ENCODE results near the gene BOK. TPM values are rescaled to one million over a fixed set of nuclear protein-coding genes. Genes with fewer than 3 reads are reported as not detected.
"Not testable (repeated sequence)": the region's sequence is repeated elsewhere in the genome, so short reads cannot be mapped to it uniquely, and the experiment has no call there.

The BOK gene
- total and polyA plus RNA-seq, 4 donors: 3.1 to 11.6 (median 5.5) TPM

DNA sequence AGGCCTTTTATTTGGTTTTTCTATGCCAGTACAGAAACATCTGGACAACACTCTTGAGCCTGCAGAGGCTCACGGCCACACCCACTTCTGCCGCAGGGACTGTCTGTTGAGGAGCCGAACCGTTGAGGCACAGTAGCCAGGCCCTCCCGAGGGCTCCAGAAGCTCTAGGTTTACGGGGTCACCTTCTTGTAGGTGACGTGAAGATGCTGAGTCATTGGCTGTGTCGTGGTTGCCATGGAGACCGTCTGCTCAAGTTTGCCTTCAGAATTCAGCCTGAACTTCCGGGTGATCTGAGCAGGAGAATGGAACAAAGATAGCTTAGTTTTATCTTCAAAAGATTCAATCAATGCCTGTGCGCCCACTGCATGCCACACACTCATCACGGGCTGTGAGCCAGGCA is 25.9 kb downstream of the BOK start:
- Histone ChIP-seq H3K36me3 (ENCODE audit: control insufficient read depth in 1 of 2, insufficient read depth in 2 of 2, low read length in 1 of 2) (peaks cover 0 to 2% of the 10 kb centered on the region in 2 donors), H3K4me3 (ENCODE audit: low read length in 2 of 2) (no peak overlapping the region), H3K9me3 (ENCODE audit: control insufficient read depth, low read length) (peaks cover 2% of the 10 kb centered on the region), H3K27me3 (ENCODE audit: control insufficient read depth in 1 of 2, insufficient read depth in 2 of 2, low read length in 1 of 2) (no peaks in the 10 kb centered on the region), H3K4me1 (ENCODE audit: control insufficient read depth in 1 of 2, insufficient read depth in 2 of 2, low read length in 2 of 2) (no peaks in the 10 kb centered on the region), H3K27ac (ENCODE audit: low read depth in 1 of 2, low read length in 2 of 2) (no peak overlapping the region)
- 93% methylated on average over 12 of the region's 12 CpGs for WGBS, 2 donors
- DNase-seq (peak in 1 of 2 donors; percentile 23), ATAC-seq (ENCODE audit: low FRiP score) (no peak)
- intact Hi-C loops (cut with DNase I): no loop called here

DNA sequence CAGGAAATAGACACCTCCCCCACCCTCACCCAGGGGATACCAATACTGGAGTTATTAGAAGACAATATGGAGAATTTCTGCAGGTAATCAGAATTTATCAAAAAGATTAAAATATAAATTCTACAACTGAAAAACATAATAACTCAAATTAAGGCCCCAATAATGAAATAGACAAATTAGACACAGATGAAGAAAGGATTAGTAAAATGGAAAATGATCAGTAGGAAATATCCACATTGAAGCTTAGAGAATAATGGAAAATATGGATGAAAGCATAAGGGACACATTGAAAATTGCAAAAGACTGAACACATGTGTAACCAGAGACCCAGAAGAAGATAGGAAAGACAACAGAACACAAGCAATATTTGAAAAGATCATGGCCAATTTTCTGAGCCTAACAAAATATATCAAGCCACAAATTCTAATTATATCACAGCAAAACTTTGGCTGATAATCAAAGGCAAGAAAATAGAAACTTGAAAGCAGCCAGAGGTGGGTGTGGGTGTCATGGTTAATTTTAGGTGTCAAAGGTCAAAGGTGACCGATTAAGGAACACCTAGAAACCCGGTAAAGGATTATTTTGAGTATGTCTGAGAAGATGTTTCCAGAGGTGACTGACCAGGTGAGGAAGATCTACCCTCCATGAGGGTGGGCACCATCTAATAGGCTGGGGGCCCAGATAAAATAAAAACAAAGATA is 28.2 kb downstream of the BOK start:
- H3K9me3 ChIP-seq (ENCODE audit: control insufficient read depth, low read length): peaks cover 2% of the 10 kb centered on the region
- intact Hi-C loops (cut with DNase I): no loop called here
- ATAC-seq (ENCODE audit: low FRiP score) (no peak), DNase-seq (no peak)
- no peak overlapping the region for H3K4me3 ChIP-seq (ENCODE audit: low read length in 2 of 2)
- H3K4me1 ChIP-seq (ENCODE audit: control insufficient read depth in 1 of 2, insufficient read depth in 2 of 2, low read length in 2 of 2): no peaks in the 10 kb centered on the region
- H3K36me3 ChIP-seq (ENCODE audit: control insufficient read depth in 1 of 2, insufficient read depth in 2 of 2, low read length in 1 of 2): peaks cover 0 to 2% of the 10 kb centered on the region in 2 donors
- 98% methylated on average over 2 of the region's 2 CpGs for WGBS, 2 donors
- no peaks in the 10 kb centered on the region for H3K27me3 ChIP-seq (ENCODE audit: control insufficient read depth in 1 of 2, insufficient read depth in 2 of 2, low read length in 1 of 2)
- H3K27ac ChIP-seq (ENCODE audit: low read depth in 1 of 2, low read length in 2 of 2): no peak overlapping the region

DNA sequence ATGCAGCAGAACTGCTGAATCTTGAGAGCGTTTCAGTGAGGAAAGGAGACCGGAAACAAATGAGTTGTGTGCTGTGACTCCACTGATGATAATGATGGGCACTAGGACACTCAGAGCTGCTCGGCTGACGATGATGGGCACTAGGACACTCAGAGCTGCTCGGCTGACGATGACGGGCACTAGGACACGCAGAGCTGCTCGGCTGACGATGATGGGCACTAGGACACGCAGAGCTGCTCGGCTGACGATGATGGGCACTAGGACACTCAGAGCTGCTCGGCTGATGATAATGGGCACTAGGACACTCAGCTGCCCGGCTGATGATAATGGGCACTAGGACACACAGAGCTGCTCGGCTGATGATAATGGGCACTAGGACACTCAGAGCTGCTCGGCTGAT is 31.3 kb downstream of the BOK start:
- intact Hi-C loops (cut with DNase I); H3K4me1 ChIP-seq (ENCODE audit: control insufficient read depth in 1 of 2, insufficient read depth in 2 of 2, low read length in 2 of 2); H3K27ac ChIP-seq (ENCODE audit: low read depth in 1 of 2, low read length in 2 of 2); H3K9me3 ChIP-seq (ENCODE audit: control insufficient read depth, low read length); H3K27me3 ChIP-seq (ENCODE audit: control insufficient read depth in 1 of 2, insufficient read depth in 2 of 2, low read length in 1 of 2); H3K4me3 ChIP-seq (ENCODE audit: low read length in 2 of 2); ATAC-seq (ENCODE audit: low FRiP score); H3K36me3 ChIP-seq (ENCODE audit: control insufficient read depth in 1 of 2, insufficient read depth in 2 of 2, low read length in 1 of 2): not testable (repeated sequence)
- 75 to 87% methylated on average over 17 of the region's 17 CpGs for WGBS, 2 donors
- peak in 1 of 2 donors; percentile 49 for DNase-seq

DNA sequence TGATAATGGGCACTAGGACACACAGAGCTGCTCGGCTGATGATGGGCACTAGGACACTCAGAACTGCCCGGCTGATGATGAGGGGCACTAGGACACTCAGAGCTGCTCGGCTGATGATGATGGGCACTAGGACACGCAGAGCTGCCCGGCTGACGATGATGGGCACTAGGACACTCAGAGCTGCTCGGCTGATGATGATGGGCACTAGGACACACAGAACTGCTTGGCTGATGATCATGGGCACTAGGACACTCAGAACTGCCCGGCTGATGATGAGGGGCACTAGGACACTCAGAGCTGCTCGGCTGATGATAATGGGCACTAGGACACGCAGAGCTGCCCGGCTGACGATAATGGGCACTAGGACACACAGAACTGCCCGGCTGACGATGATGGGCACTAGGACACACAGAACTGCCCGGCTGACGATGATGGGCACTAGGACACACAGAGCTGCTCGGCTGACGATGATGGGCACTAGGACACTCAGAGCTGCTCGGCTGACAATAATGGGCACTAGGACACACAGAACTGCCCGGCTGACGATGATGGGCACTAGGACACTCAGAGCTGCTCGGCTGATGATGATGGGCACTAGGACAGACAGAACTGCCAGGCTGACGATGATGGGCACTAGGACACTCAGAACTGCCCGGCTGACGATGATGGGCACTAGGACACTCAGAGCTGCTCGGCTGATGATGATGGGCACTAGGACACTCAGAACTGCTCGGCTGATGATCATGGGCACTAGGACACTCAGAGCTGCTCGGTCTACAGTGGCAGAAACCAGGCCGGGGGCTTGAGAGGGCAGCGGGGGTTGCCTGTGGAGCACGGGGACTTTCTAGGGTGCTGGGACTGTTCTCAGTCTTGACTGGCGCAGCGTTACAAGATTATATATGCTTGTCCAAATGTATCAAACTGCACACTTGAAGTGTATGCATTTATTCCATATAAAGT is 32.2 kb downstream of the BOK start:
- H3K27ac ChIP-seq (ENCODE audit: low read depth in 1 of 2, low read length in 2 of 2); H3K36me3 ChIP-seq (ENCODE audit: control insufficient read depth in 1 of 2, insufficient read depth in 2 of 2, low read length in 1 of 2); H3K9me3 ChIP-seq (ENCODE audit: control insufficient read depth, low read length); ATAC-seq (ENCODE audit: low FRiP score); H3K4me1 ChIP-seq (ENCODE audit: control insufficient read depth in 1 of 2, insufficient read depth in 2 of 2, low read length in 2 of 2); intact Hi-C loops (cut with DNase I); H3K27me3 ChIP-seq (ENCODE audit: control insufficient read depth in 1 of 2, insufficient read depth in 2 of 2, low read length in 1 of 2); H3K4me3 ChIP-seq (ENCODE audit: low read length in 2 of 2): not testable (repeated sequence)
- peak in 1 of 2 donors; percentile 54 for DNase-seq
- 88 to 89% methylated on average over 33 of the region's 33 CpGs for WGBS, 2 donors

DNA sequence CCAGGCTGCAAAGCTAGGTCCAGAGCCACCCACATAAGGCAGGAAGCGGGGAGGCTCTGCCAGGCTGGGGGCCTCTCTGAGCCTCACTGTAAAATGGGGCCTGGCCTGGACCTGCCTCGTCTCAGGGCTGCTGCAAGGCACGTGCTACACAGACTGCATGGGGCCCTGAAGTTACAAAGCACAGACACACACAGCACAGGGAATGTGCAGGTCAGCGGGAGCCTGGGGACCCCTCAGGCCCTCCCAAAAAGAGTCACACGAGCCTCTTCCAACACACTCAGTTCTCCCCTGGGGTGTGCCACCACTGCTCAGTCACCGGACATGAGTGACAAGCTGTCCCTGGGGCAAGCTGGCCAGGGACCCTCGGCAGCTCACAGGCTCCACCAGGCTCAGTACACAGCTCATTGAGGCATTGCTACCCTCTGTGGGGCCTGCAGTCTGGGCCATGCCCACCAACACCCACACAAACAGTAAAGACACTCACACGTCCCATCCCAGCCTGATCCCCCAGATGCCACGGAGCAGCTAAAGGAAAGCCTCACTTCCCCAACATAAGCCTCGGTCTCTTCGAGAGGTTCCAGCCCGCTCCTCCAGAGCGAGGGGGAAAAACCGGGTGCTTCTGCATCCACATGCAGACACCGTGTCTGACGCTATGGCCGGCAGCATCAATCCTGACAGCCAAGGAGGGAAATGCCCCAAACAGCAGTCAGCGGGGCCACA is 33.7 kb downstream of the BOK start:
- ATAC-seq (ENCODE audit: low FRiP score) (peak; percentile 19), DNase-seq (peak in 1 of 2 donors; percentile 52)
- Histone ChIP-seq H3K27ac (ENCODE audit: low read depth in 1 of 2, low read length in 2 of 2) (no peak overlapping the region), H3K27me3 (ENCODE audit: control insufficient read depth in 1 of 2, insufficient read depth in 2 of 2, low read length in 1 of 2) (no peaks in the 10 kb centered on the region), H3K4me1 (ENCODE audit: control insufficient read depth in 1 of 2, insufficient read depth in 2 of 2, low read length in 2 of 2) (no peaks in the 10 kb centered on the region), H3K4me3 (ENCODE audit: low read length in 2 of 2) (no peak overlapping the region), H3K9me3 (ENCODE audit: control insufficient read depth, low read length) (no peaks in the 10 kb centered on the region), H3K36me3 (ENCODE audit: control insufficient read depth in 1 of 2, insufficient read depth in 2 of 2, low read length in 1 of 2) (no peaks in the 10 kb centered on the region)
- WGBS, 2 donors: 89 to 90% methylated on average over 18 of the region's 18 CpGs
- intact Hi-C loops (cut with DNase I): no loop called here

DNA sequence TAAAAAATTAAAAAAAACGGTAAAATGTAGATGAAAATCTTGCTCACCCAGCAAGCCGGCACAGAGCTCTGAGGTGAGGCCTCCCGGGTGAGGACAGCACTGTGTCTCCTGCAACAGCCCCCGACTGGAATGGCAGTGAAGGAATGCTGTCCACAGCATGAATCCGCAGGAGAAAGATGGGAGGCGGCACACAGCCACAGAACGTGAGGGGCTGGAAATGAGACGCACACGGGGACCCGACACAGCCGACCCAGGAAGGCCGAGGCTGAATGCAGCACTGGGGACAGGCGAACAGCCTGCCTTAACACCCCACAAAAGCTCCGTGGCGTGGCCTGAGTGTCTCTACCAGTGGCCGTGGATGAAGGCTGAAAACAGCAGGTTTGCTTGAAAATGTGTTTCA is 34.7 kb downstream of the BOK start:
- Histone ChIP-seq H3K4me1 (ENCODE audit: control insufficient read depth in 1 of 2, insufficient read depth in 2 of 2, low read length in 2 of 2) (no peaks in the 10 kb centered on the region), H3K27me3 (ENCODE audit: control insufficient read depth in 1 of 2, insufficient read depth in 2 of 2, low read length in 1 of 2) (no peaks in the 10 kb centered on the region), H3K27ac (ENCODE audit: low read depth in 1 of 2, low read length in 2 of 2) (no peak overlapping the region), H3K4me3 (ENCODE audit: low read length in 2 of 2) (no peak overlapping the region), H3K9me3 (ENCODE audit: control insufficient read depth, low read length) (no peaks in the 10 kb centered on the region), H3K36me3 (ENCODE audit: control insufficient read depth in 1 of 2, insufficient read depth in 2 of 2, low read length in 1 of 2) (peaks cover 0 to 2% of the 10 kb centered on the region in 2 donors)
- intact Hi-C loops (cut with DNase I): no loop called here
- WGBS, 2 donors: 92 to 94% methylated on average over 16 of the region's 16 CpGs
- ATAC-seq (ENCODE audit: low FRiP score) (no peak), DNase-seq (peak in 1 of 2 donors; percentile 54)

DNA sequence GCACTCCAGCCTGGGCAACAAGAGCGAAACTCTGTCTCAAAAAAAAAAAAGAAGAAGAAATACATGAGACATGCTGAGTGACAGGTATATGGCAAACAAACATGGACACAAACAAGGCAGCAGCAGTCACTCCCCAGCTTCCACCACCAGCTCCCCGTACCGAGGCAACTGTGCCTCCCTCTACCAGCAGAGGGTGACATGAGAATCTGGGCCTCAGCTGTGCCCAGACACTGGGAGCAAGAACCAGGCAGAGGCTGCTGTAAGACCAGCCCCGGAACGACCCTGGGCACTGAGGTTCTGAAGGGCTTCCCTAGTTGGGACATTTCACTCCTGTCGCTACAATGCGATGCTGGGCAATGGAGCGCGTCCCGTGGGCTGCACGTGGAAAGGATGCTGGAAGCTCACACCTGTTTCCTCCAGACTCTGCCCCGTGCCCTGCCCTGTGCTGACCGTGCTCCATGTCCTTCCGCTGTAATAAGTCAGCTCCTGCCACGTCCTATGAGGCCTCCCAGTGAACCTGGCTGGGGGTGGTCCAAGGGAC is 37.1 kb downstream of the BOK start:
- WGBS, 2 donors: 92 to 94% methylated on average over 15 of the region's 15 CpGs
- Histone ChIP-seq H3K9me3 (ENCODE audit: control insufficient read depth, low read length) (no peaks in the 10 kb centered on the region), H3K4me3 (ENCODE audit: low read length in 2 of 2) (no peak overlapping the region), H3K36me3 (ENCODE audit: control insufficient read depth in 1 of 2, insufficient read depth in 2 of 2, low read length in 1 of 2) (peaks cover 0 to 2% of the 10 kb centered on the region in 2 donors), H3K27ac (ENCODE audit: low read depth in 1 of 2, low read length in 2 of 2) (no peak overlapping the region), H3K4me1 (ENCODE audit: control insufficient read depth in 1 of 2, insufficient read depth in 2 of 2, low read length in 2 of 2) (no peaks in the 10 kb centered on the region), H3K27me3 (ENCODE audit: control insufficient read depth in 1 of 2, insufficient read depth in 2 of 2, low read length in 1 of 2) (no peaks in the 10 kb centered on the region)
- ATAC-seq (ENCODE audit: low FRiP score) (no peak), DNase-seq (no peak)
- intact Hi-C loops (cut with DNase I): no loop called here

DNA sequence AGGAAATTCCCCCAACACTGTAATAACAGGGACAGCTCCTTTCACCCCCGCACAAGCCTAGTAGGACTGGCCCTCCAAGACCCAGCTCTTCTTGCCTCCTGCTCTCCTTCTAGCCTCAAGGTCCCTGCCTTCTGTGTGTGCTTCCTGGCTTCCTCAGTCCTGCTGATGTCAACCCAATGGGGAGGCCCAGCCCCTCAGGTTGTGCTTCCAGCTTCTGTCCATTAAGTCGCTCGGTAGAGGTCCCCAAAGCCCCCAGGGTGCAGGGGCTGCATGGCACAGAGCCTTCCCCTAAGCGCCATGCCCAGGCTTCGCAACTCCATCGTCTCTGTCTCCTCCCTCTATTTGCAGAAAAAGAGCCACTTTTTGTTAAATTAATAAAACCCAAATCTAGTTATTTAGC is 39.0 kb downstream of the BOK start:
- H3K36me3 ChIP-seq (ENCODE audit: control insufficient read depth in 1 of 2, insufficient read depth in 2 of 2, low read length in 1 of 2): peaks cover 0 to 5% of the 10 kb centered on the region in 2 donors
- no peaks in the 10 kb centered on the region for H3K9me3 ChIP-seq (ENCODE audit: control insufficient read depth, low read length)
- no peaks in the 10 kb centered on the region for H3K4me1 ChIP-seq (ENCODE audit: control insufficient read depth in 1 of 2, insufficient read depth in 2 of 2, low read length in 2 of 2)
- 90 to 94% methylated on average over 6 of the region's 6 CpGs for WGBS, 2 donors
- intact Hi-C loops (cut with DNase I): no loop called here
- no peaks in the 10 kb centered on the region for H3K27me3 ChIP-seq (ENCODE audit: control insufficient read depth in 1 of 2, insufficient read depth in 2 of 2, low read length in 1 of 2)
- DNase-seq (peak in 1 of 2 donors; percentile 48), ATAC-seq (ENCODE audit: low FRiP score) (no peak)
- H3K4me3 ChIP-seq (ENCODE audit: low read length in 2 of 2): no peak overlapping the region
- H3K27ac ChIP-seq (ENCODE audit: low read depth in 1 of 2, low read length in 2 of 2): no peak overlapping the region
